Fibroblast of skin of back (primary cell): ENCODE measurements around the gene UMOD.
A peak's percentile ranks its signal among the peaks of the same experiment; 100 is the strongest.
"Not testable (repeated sequence)": the region's sequence is repeated elsewhere in the genome, so short reads cannot be mapped to it uniquely, and the experiment has no call there.

ENCODE experiments used
- DNase-seq: peaks from one replicate; pipeline ENCODE4 v3.0.0-alpha.2; 2013

Gene UMOD

GRCh38 chr16:20320592-20320991 lies 31.9 kb downstream of the UMOD start:
- no peak for DNase-seq

- DNase-seq: no peak
Measured at GRCh38 chr16:20320178-20320577, 32.3 kb downstream of the UMOD start.

DNA sequence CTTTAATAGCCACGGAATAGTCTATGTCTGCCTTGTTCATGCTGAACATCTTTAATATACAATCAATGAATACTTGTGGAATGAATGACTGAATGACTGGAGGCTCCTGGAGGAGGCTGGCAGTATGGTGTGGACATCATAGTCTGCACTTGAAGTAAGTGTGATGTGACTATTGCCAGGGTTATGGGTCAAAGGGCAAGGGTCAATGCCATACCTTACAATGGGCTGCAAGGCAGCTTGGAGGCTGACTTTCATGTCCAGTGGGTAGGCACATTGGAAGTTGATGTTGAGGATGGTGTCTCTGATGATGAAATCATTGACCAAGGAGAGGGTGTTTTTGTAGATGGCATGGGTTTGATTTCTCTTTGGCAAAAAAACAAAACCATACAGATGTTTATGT lies 33.1 kb downstream of the UMOD start:
- DNase-seq: no peak

DNA sequence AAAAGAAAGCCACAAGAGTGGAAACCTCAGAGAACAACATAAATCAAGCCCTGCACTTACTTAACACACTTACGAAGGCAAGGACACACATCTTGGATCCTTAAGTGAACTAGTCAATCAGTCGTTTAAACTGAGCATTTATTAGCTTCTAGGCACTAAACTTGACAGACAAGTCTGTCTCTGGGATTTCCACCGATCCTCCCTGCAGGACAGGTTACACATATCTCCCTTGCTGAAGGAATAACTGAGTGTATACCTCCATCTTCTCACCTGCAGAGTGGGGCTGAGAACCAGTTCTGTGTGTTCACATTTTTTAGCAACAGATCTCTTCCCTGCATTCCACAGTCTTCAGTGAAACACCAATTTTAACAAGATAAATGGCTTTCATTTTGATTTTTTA lies 34.1 kb downstream of the UMOD start:
- no peak for DNase-seq

GRCh38 chr16:20318006-20318405 lies 34.5 kb downstream of the UMOD start:
- DNase-seq: no peak

GRCh38 chr16:20317117-20317516 lies 35.4 kb downstream of the UMOD start:
- no peak for DNase-seq

GRCh38 chr16:20316715-20317114 lies 35.8 kb downstream of the UMOD start:
- DNase-seq: no peak

GRCh38 chr16:20315764-20316163 lies 36.8 kb downstream of the UMOD start:
- DNase-seq: no peak

DNA sequence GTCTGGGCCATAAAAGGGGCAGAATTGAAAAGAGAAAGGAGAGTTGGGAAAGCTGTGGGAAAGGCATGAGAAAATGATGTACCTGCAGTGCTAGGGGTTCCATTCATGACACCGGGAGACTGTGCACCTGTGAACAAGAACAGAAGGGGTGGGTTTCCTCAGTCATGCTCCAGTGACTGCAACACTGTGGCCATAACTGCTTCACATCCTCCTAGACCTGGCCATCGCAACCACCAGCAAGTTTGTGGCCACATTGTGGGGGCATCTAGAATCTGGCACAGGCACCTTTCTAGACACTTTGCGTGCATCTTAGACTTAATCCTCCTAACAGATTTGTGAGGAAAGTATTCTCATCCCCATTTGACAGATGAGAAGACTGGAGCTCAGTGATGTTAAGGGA lies 37.9 kb downstream of the UMOD start:
- DNase-seq: no peak

DNA sequence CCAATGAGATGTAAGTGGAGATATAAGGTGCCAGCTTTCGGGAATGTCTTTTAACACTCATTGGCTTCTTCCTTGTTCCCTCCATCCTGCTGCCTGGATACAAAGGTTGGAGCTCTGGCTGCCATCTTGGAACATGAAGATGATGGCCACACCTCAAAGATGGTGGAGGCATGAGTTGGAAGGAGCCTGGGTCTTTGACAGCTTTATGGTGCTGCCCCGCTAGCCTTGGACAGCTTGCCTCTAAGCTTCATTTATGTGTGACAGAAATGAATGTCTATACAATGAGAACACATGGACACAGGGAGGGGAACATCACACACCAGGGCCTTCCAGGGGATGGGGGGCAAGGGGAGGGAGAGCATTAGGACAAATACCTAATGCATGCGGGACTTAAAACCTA lies 38.8 kb downstream of the UMOD start:
- DNase-seq: no peak

- DNase-seq: not testable (repeated sequence)
Measured at GRCh38 chr16:20312536-20313095, 39.9 kb downstream of the UMOD start.

DNA sequence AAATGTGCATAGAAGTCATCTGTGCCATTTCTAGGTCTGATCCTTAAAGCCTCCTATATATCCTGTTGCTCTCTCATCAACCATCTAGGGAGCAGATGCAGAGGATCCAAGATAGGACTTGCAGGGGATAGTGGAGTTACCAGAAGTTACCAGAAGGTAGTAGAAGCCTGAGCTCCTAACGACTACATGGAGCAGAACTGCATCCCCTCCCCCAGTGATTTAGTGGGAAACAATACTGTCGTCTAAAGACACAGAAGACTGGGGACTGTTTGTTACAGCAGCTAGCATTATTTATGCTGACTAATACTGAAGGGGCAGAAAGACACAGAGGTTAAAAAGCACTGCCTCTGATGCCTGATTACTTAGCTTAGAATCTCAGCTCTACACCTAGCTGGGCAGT lies 41.0 kb downstream of the UMOD start:
- no peak for DNase-seq

DNA sequence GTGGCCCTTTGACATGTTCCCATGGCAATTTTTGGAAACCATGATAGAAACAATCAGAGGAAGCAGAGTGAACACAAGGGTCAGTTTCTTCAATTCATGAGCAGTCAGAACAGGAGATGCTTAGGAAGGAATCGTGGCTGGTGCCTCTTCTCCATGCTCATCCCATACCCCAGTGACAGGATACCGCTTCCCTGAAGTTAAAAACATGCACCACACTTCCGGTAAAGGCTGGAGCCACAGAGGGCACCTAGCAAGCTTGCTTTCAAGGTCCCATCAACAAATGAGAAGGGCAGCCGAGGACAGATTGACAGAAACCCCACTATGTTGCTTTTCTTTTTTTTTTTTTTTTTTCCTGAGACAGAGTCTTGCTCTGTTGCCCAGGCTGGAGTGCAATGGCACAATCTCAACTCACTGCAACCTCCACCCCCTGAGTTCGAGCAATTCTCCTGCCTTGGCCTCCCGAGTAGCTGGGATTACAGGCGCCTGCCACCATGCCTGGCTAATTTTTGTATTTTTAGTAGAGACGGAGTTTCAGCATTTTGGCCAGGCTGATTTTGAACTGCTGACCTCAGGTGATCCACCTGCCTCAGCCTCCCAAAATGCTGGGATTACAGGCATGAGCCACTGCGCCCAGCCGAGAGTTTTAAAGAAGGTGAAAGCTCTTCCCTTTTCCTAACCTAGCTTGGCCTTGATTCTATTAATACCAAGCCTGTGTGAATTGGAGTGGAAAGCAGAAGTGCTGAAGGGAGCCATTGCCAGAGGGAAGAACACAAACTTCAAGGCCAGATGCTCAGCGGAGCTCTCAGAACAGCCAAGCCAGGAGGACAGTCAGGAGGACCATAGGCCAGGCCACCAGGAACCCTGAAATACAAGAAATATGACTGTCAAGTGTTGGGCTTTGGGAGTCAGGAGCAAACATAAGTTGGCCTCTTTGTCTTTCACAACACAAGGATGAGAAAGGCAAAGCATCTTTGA lies 41.8 kb downstream of the UMOD start:
- no peak for DNase-seq

- no peak for DNase-seq
Measured at GRCh38 chr16:20309786-20310185, 42.7 kb downstream of the UMOD start.

DNA sequence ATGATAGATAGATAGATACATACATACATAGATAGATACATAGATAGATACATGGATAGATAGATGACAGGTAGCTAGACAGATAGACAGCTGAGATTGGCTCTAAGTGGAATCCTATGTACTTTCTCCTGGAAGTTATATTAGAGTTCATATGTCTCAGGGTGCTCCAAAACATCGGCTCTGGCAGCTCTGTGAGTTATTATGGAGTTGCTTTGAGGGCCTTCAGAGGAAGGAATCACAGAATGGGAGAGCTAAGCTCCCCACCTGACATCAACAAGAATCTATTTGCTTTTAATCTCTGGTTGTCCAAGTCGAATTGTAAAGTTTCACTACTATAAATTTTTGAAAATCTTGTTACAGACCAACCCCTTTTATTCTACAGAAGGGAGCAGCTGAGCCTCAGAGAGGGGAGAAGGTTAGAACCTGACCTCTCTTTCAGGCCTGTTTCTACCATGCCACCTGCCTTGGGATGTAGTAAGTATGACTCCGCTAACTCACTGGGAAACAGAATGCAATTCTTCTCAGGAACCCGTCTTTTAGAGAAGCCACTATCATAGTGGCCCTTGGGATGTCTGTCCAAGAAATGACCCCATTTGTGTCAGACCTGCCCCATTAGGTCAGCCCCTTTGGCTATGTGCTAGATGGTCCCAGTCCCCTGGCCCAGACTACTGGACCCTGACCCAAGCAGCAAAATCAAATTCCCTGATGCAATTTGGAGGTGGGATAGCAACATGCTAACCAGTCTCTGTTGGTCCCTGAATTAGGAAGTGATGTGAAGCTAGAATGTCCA lies 43.5 kb downstream of the UMOD start:
- no peak for DNase-seq

DNA sequence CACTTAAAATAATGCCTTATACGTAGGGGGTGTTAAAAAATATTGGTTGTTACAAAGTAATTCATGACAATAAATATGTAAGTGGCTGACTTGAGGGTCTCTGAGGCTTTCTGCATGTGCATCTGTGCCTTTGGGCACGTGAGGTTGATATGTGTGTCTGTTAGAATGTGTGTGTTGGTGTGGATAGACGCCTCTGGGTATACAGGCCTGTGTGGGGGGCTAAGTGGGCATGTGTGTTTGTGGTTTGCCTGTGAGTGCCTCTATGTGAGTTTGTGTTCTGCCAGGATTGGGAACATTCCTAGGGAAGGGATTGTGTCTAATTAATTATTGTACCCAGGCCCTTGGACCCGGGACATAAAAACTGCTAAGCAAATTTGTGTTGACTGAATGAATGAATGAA lies 44.2 kb downstream of the UMOD start:
- no peak for DNase-seq

DNA sequence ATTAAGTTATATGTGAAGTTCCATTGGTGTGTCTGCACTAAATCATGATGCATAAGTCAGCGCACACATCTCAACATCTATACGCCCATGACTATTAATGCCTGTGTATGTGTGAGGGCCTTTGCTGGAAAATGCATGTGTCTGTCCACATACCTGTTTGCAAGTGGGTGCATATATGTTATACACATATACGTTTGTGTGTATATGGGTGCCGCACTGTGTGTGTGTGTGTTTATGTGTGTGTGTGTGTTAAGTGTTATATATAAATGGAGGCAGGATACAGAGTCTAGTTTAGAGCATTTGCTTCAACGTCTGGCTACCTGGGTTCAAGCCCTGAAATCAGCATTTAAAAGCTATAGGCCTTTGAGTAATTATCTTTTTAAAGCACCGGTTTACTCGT lies 44.7 kb downstream of the UMOD start:
- no peak for DNase-seq

DNA sequence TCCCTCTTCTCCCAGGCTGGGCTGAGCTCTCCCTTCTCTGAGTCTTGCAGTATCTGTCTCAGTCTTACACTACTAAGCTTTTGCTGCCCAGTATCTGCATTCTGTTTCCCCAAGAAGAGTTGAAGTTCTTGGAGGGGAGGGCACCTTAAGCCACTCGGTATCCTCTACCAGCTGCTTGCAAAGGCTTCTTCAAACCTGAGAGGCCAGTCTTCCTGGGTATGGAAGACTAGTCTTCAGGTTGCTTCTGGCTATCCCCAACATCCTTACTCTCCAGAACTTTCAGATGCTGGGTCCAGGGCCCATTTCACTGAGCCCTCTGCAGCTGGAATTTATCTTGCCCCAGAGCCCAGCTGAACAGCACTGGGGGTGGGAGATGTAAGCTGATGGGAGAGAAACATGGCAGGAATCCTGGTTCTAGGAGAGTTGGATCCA lies 45.3 kb downstream of the UMOD start:
- no peak for DNase-seq

DNA sequence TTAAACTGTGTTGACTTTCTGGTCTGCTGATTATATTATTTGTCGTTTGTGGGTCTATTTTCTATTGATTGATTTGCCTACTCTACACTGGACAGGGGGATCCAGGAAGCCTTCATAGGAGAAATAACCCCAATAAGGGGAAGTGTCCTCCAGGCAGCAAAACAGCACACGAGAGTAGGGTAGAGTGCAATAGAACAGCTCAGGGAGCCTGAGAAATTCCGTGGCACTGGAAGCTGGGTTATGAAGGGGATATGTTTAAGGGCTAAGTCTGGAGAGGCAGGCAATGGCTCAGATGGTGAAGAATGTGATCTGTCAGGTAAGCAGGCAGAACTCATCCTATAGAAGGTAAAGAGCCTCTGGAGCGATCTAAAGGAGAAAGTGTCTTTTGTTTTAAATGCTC lies 46.1 kb downstream of the UMOD start:
- DNase-seq: no peak

GRCh38 chr16:20303012-20303411 lies 49.5 kb downstream of the UMOD start:
- no peak for DNase-seq

DNA sequence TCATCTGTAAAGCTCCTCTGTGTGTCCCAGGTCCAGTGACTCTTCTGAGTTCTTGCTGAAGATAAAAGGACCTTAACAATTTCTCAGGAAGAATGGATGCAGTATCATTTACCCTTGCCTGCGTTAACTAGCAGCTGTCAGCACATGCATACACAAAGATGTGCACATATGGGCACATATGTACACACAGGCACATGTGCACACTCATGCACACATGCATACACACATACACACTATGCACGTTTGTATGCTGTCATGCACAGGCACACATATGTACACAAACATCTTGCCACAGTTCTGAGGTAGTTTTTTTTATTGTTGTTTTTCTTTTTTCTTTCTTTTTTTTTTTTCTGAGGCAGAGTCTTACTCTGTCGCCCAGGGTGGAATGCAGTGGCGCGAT lies 50.1 kb downstream of the UMOD start:
- DNase-seq: no peak

GRCh38 chr16:20301840-20302239 lies 50.7 kb downstream of the UMOD start:
- DNase-seq: no peak

- peak; percentile 41 for DNase-seq
Measured at GRCh38 chr16:20300312-20301097, 52.0 kb downstream of the UMOD start.
